Loucy (cell line): ENCODE data around the gene SMG1.
"Not testable (repeated sequence)": the region's sequence is repeated elsewhere in the genome, so short reads cannot be mapped to it uniquely, and the experiment has no call there.

Source experiments
- CTCF ChIP-seq: fragments of 200-600 bp; sonication (generic); conservative IDR thresholded peaks from 2 replicates; pipeline ENCODE4 v1.5.1; 2014; ENCODE audit warnings: mild to moderate bottlenecking, antibody characterized with exemption, low read length
- EZH2phosphoT487 ChIP-seq: fragments of 200-600 bp; IDR thresholded peaks from 2 replicates; pipeline ENCODE4 v1.6.1; 2018; ENCODE audit warnings: antibody characterized with exemption, mild to moderate bottlenecking, moderate library complexity, borderline replicate concordance

GRCh38 chr16:18901194-18901593 is 25.0 kb downstream of the SMG1 start:
- not testable (repeated sequence) for TF ChIP-seq CTCF, EZH2phosphoT487
